Upper lobe of left lung (tissue), 4 donors: ENCODE measurements around the gene GIPC1.

Experiments
- POLR2A ChIP-seq, 4 donors: fragments of 450-650 bp; IDR thresholded peaks; one replicate each; pipeline ENCODE4 v1.5.1; 2016 to 2017; ENCODE audit warnings: antibody characterized with exemption in 4 of 4, mild to moderate bottlenecking in 2 of 4
- TF ChIP-seq, protein P1 (sequence below), 6 experiments: fragments of 450-650 bp in 4 of 6; fragments of 200-600 bp in 2 of 6; sonication (generic) in 2 of 6; IDR thresholded peaks; one replicate each; pipeline ENCODE4 v1.5.1; 2016 to 2019; ENCODE audit warnings: antibody characterized with exemption in 6 of 6

DNA sequence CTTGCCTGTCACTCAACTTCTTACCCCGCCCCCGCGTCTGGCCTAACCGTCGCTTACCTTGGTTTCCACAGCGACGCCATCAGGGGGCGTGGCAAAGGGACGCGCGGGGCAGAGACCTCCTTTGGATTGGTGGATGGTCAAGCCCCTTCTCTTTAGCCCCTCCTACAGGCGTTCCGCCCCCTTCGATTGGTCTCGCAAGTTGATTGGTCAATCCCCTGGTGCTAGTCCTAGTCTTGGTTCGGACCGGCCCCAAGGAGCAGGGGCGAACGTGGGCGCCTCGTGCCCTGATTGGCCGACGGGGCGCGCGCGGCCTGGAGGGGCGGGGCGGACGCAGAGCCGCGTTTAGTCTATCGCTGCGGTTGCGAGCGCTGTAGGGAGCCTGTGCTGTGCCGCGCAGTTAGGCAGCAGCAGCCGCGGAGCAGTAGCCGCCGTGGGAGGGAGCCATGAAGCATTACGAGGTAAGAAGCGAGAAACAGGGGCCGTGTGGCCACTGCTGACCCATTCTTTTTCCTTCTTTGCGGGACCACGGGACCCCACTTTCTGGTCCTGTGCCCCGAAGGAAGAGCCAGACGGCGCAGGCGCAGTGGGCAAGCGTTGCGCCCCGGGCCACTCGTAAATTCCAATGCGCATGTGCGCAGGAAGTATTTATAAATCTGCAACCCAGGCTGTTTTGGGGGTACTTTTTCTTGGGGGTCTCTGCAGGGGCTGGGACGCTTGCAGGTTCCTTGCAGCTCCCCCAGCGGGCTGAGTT, 33.5 kb upstream of the GIPC1 start, which contains the start of gene TECR:
- peak in 3 of 4 donors; percentile 94 to 99 (median 94) for TF ChIP-seq POLR2A (IDR thresholded peaks at IDR 0.05)
- TF ChIP-seq, protein P1, sequence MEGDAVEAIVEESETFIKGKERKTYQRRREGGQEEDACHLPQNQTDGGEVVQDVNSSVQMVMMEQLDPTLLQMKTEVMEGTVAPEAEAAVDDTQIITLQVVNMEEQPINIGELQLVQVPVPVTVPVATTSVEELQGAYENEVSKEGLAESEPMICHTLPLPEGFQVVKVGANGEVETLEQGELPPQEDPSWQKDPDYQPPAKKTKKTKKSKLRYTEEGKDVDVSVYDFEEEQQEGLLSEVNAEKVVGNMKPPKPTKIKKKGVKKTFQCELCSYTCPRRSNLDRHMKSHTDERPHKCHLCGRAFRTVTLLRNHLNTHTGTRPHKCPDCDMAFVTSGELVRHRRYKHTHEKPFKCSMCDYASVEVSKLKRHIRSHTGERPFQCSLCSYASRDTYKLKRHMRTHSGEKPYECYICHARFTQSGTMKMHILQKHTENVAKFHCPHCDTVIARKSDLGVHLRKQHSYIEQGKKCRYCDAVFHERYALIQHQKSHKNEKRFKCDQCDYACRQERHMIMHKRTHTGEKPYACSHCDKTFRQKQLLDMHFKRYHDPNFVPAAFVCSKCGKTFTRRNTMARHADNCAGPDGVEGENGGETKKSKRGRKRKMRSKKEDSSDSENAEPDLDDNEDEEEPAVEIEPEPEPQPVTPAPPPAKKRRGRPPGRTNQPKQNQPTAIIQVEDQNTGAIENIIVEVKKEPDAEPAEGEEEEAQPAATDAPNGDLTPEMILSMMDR (IDR thresholded peaks at IDR 0.05): peak in 1 of 6 experiments; percentile 18
